GM10847 (cell line): ENCODE results near the gene ARHGAP31.

Source experiments
- POLR2A ChIP-seq: IDR thresholded peaks from 2 replicates; pipeline ENCODE4 v1.6.1; 2011; ENCODE audit not compliant: insufficient read length; ENCODE audit errors: extremely low read depth

ARHGAP31 gene

DNA sequence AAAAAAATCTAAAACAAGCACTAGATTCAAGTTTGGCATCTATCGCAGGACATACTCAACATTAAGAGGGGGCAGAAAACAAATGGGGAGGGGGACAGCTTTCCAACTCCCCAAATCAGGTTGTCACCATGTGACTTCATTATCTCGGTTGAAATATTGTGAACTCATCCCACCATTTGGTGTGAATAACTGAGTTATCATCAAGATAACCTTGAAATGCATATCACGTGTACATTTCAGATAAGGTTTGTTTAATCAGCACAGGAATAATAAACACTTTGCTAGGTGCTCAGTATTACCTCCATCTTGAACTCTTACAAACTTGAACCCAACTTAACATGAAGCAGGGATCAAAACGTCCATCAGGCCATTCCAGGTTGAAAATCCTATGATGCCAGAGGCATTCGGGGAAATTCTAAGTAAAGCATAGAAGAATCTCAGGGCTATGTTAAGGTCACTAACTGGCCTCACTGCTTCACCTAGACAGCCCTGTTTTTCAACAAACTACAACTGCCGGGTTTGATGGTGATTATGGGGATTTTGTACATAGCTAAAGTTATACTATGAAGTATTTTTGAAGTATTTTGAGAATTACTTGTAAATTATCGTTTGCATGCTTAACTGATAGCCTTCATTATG is 3.0 kb upstream of the ARHGAP31 start:
- no peak for TF ChIP-seq POLR2A

DNA sequence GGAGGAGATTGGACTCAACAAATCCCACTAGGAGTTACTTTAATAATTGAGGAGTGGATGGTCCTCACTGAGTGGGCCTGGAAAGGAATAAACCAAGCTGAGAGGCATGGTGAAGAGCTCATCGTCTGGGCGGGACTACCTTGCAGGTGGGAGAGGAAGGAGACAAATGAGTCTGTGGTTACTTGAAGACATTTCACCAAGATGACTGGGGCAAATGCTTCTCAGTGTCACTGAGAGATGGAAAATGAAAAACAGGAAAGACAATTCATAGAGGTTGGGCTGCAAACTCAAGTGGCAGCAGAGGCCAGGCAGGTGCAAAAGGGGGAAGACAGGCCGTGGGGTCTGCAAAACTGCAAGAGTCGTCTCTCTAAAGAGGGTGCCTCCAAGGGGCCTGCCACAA is 1.5 kb upstream of the ARHGAP31 start:
- TF ChIP-seq POLR2A: no peak

- no peak for TF ChIP-seq POLR2A
Measured at GRCh38 chr3:119293105-119293870, 895 bp upstream of the ARHGAP31 start.

GRCh38 chr3:119294696-119295671 is 801 bp downstream of the ARHGAP31 start:
- TF ChIP-seq POLR2A: no peak

GRCh38 chr3:119295816-119296726 is 1.9 kb downstream of the ARHGAP31 start:
- TF ChIP-seq POLR2A: no peak

- no peak for TF ChIP-seq POLR2A
Measured at GRCh38 chr3:119296727-119297122, 2.5 kb downstream of the ARHGAP31 start.

DNA sequence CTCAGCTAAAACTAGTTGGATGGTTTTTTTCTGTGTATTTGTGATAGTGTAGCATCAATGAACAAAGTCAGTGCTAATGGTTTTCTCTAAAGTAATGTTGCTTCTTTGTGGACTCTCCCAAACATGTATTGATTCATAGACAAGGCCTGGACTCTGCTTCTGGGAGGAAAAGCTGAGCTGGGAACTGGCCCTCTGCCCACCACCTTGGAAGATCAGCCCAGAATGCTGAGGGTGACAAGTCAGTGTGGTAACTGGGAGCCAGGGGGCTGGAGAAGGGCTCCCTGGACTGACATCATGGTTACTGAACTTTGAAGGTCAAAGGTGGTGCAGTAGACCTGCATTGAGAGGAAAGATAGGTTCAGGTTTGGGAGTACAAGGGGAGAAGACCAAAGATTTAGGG is 3.0 kb downstream of the ARHGAP31 start:
- no peak for TF ChIP-seq POLR2A

- TF ChIP-seq POLR2A: no peak
Measured at GRCh38 chr3:119298565-119298941, 4.4 kb downstream of the ARHGAP31 start.

DNA sequence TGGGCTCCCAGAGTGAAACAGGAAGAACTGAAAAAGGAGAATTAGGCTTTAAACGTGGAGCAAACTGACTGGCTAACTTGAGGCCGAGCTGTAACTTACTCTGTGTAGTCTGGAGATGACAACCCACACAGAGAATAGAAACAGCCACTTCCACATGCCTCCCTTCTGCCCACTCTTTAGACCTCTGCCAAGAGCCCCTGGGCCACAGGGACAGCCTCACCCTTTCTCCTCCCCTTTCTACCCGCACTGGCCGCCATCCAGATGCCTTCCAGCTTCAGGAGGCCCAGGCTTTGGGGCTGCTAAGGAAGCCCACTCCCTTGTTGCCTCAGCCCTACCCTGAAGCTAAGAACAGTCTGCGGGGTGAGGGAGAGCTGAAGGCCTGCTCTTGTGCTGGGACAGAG is 6.8 kb downstream of the ARHGAP31 start:
- TF ChIP-seq POLR2A: no peak

GRCh38 chr3:119301662-119302061 is 7.5 kb downstream of the ARHGAP31 start:
- TF ChIP-seq POLR2A: no peak

DNA sequence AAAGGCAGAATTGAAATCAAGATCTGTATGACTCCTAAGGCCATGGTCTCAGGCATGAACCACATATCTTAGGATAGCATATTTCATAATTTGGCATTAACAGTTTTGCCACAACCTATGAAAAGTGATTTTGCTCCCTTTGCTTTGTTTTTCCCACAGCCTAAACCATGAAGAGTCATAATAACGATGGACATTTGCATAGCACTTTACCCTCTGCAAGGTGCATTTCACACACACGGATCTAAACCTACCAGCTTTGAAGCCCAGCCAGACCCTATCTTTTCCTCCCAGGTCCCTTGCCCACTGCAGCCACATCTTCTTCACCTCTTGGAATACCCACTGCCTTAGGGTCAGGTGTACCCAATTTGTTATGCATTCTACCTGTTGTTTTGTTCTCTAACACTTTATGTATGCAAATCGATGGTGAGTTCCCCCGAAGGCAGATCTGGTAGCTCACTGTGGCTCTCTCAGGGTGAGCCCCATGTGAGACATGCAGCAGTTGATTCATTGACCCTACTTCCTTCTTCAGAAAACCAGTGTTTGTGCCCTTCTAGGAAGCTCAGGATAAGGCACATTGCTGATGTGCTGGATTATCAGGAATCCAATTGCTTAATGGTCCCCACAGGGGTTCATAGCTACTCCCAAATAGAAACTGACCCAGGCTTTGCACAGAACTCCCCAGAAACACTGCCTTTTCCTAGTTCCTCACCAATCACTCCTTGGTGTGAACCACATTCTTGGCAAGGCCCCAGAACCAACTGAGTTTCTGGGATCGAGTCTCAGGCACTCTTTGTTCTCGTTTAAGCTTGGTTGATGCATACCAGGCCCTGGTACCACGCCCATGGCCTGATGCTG is 8.7 kb downstream of the ARHGAP31 start:
- TF ChIP-seq POLR2A: no peak

DNA sequence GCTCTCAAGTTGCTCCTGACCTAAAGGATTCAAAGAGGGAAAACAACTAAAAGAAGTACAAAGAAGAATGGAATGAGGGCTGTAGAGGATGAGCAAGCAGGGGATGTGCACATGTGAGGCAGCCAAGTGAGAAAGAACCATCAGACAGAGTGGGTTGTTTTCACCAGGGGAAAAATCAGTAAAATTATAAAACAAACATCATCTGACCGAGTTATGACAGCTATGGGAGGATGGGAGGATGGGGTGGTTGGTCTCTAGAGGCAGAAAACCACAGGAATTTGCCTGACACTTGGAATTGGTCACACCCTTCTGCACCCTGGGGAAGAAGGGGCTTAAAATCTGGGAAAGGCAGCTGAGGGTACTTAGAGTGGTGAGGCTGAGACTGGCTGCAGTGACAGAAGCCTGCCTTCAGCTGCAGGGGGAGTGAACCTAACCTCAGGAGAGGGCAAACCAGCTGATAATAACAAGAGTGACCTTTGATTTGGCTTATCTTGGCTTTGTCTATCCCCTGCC is 10.1 kb downstream of the ARHGAP31 start:
- no peak for TF ChIP-seq POLR2A

DNA sequence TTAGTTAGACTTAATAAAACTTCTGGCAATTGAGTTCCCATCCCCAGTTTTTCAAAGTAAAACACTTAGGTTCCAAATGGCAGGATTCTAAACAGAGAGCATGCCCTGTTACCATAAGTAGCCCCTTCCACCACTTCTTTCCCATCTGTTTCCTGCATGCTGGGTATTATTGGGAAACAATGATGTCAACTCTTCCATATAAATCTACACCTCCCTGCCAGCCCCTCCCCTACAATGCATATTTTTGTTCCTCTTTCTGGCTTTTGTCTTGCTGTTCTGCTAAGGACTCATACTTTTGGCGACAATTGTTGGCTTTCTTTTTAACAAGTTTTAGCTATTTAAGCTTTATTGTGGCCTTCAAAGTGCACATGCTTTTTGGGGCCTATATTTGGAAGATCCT is 11.1 kb downstream of the ARHGAP31 start:
- TF ChIP-seq POLR2A: no peak

GRCh38 chr3:119308355-119308754 is 14.2 kb downstream of the ARHGAP31 start:
- TF ChIP-seq POLR2A: no peak
